ENCODE data around the gene HOXB8. TPM values are rescaled to one million over a fixed set of nuclear protein-coding genes. Genes with fewer than 3 reads are reported as not detected.

Gene HOXB8
- total RNA-seq, 1 donor from 2014 or later, result not detected

DNA sequence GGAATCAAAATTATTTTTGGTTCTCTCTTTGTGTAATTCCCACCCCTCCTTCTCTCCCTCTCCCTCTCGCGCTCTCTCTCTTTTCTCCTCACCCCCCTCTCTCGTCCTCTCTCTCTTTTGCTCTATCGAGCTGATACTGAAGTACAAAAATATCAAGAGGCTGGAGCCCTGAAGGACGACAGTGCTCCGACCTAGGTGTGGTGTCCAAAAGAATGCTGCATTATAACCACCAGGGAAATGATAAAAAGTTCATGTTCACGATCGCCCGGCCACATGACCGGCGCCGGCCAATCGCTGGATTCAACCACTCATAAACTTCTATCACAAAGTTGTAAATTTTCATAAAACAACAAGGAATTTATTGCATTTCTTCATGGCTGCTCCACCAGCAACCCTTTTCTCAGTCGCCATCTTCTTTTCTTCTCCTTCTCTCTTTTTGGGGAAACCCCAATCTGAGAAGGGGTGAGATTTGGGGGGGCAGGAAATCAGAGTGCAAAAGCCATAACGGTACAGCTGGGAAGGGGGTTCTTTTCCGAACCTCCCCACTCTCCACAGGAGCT, 10.2 kb downstream of the HOXB8 start, which contains the start of gene HOXB6:
HOXB6 (minus strand) TSS at position 217 of the 560 bp plus-strand sequence. CDS start 6,836 bp downstream, outside the sequence.
- no peaks in the 10 kb centered on the region for H3K9me3 ChIP-seq (ENCODE audit: low read depth)
- TF ChIP-seq EZH2phosphoT487 (IDR thresholded peaks at IDR 0.05), result no peak
- no peak for TF ChIP-seq EZH2 (IDR thresholded peaks at IDR 0.05)
- no peaks in the 10 kb centered on the region for H3K79me2 ChIP-seq (ENCODE audit: low read depth)
- no peak within 1 kb of the TSS for H2AFZ ChIP-seq (replicated peaks)
- no peak for DNase-seq (ENCODE audit: low spot score)
- no peak within 1 kb of the TSS for H3K27ac ChIP-seq
- no peak within 1 kb of the TSS for H3K4me3 ChIP-seq
- H3F3A ChIP-seq (ENCODE audit: low read depth), result no peaks in the 10 kb centered on the region
- Mint-ChIP-seq H3K4me3 (no peak within 1 kb of the TSS), H3K27me3 (ENCODE audit: insufficient read depth, low read depth) (peaks cover 96% of the 10 kb centered on the region), H3K27ac (no peak within 1 kb of the TSS), H3K4me1 (no peaks in the 10 kb centered on the region), H3K9me3 (peaks cover 13% of the 10 kb centered on the region), H3K36me3 (no peaks in the 10 kb centered on the region)
- no peak within 1 kb of the TSS for H3K9ac ChIP-seq
- no peaks in the 10 kb centered on the region for H3K36me3 ChIP-seq
- peaks cover 91% of the 10 kb centered on the region for H4K20me1 ChIP-seq (ENCODE audit: low read depth)
- H3K4me2 ChIP-seq, result no peak within 1 kb of the TSS
- peaks cover 100% of the 10 kb centered on the region for H3K27me3 ChIP-seq
- H3K4me1 ChIP-seq, result no peaks in the 10 kb centered on the region

DNA sequence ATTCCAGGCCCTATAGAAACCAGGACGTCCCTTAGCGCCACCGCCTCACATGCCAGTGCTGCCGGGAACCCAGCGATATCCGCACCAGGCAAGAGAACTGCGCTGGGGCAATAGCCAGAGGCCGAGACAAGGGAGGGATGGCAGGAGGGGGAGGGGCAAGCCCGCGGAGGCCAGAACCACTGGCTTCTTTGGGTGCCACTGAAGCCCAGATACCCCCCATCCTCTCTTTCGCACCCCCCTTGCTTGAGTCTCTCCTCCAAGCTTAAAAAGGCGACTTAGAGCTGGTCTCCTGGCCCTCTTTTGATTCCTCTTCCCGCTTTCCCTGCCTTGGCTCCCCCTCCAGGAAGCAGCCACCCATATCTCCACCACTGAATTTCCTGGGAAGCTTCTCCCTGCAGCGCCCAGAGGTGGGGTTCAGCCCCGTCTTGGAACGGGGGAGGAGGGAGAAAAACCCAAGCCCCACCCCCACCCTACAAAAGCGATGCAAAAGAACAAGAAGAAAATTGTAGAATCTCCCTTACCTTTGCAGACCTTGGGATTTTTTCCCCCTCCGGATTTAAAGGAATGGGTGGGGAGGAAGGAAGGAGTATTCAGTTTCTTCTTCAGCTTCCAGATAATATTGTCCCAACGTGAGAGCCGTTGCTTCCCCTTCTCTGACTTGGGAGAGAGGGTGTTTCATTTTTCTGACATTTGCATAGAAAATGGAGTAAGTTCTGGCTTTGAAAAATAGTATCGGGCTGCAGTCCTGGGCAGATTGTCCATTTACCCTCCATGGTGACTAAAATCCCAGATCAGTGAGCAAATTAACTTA, 10.9 kb downstream of the HOXB8 start:
- H3F3A ChIP-seq (ENCODE audit: low read depth), result no peaks in the 10 kb centered on the region
- no peak for DNase-seq (ENCODE audit: low spot score)
- peaks cover 91% of the 10 kb centered on the region for H4K20me1 ChIP-seq (ENCODE audit: low read depth)
- H3K36me3 ChIP-seq, result no peaks in the 10 kb centered on the region
- no peak overlapping the region for H3K4me3 Mint-ChIP-seq
- no peak overlapping the region for H2AFZ ChIP-seq (replicated peaks)
- H3K27me3 ChIP-seq, result peaks cover 100% of the 10 kb centered on the region
- H3K27me3 Mint-ChIP-seq (ENCODE audit: insufficient read depth, low read depth), result peaks cover 96% of the 10 kb centered on the region
- H3K9ac ChIP-seq, result no peak overlapping the region
- H3K36me3 Mint-ChIP-seq, result no peaks in the 10 kb centered on the region
- no peaks in the 10 kb centered on the region for H3K4me1 Mint-ChIP-seq
- no peak overlapping the region for H3K27ac Mint-ChIP-seq
- H3K9me3 ChIP-seq (ENCODE audit: low read depth), result no peaks in the 10 kb centered on the region
- no peaks in the 10 kb centered on the region for H3K4me1 ChIP-seq
- no peak overlapping the region for H3K27ac ChIP-seq
- peaks cover 16% of the 10 kb centered on the region for H3K9me3 Mint-ChIP-seq
- H3K4me2 ChIP-seq, result no peak overlapping the region
- H3K4me3 ChIP-seq, result no peak overlapping the region
- H3K79me2 ChIP-seq (ENCODE audit: low read depth), result no peaks in the 10 kb centered on the region
- TF ChIP-seq EZH2phosphoT487 (IDR thresholded peaks at IDR 0.05), result peak; percentile 71
- peak; percentile 47 for TF ChIP-seq EZH2 (IDR thresholded peaks at IDR 0.05)
- TF ChIP-seq, protein P1, sequence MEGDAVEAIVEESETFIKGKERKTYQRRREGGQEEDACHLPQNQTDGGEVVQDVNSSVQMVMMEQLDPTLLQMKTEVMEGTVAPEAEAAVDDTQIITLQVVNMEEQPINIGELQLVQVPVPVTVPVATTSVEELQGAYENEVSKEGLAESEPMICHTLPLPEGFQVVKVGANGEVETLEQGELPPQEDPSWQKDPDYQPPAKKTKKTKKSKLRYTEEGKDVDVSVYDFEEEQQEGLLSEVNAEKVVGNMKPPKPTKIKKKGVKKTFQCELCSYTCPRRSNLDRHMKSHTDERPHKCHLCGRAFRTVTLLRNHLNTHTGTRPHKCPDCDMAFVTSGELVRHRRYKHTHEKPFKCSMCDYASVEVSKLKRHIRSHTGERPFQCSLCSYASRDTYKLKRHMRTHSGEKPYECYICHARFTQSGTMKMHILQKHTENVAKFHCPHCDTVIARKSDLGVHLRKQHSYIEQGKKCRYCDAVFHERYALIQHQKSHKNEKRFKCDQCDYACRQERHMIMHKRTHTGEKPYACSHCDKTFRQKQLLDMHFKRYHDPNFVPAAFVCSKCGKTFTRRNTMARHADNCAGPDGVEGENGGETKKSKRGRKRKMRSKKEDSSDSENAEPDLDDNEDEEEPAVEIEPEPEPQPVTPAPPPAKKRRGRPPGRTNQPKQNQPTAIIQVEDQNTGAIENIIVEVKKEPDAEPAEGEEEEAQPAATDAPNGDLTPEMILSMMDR (IDR thresholded peaks at IDR 0.05), result no peak

DNA sequence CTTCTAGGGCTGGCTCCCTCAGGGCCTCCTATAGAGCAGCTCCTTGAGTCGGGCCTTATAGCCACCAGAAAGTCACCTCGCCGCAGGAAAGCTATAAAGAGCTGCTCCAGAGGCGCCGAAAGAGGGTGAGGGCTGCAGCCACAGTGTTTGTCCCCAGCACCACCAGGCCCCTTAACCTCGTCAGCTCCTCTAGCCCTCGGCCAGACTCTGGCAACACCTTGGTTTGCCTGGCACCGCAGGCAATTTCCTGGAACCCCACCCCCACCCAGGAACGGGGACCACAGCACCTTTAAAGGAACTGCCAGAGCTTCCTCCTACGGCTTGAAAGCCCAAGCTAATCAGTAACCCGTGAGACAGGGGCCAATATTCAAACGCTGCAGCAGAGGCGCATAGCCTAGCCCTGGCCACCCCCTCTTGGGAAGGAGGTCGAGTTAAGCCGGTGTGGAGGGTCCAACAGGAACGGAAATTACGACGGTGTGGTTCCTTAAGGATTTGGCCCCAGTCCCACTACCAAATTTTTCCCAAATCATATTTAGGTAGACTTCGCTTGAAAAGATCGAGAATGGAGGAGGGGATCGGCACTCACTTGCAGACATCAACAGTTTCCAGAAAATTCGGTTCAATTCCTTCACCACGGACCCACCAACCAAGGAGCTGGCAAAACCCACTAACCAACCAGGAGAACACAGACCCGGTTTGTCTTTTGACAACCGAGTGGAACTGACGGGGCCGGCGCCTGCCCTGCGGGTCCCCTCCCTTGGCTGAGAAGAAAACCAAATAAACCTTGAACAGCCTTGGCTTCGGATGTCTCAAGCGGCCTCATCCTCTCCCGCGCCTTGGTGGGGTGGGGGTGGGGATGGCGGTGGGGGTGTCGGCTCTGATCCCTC, 13.3 kb downstream of the HOXB8 start:
- no peaks in the 10 kb centered on the region for H3K79me2 ChIP-seq (ENCODE audit: low read depth)
- H3K27ac Mint-ChIP-seq, result no peak overlapping the region
- H2AFZ ChIP-seq (replicated peaks), result no peak overlapping the region
- H3K4me1 Mint-ChIP-seq, result no peaks in the 10 kb centered on the region
- H3F3A ChIP-seq (ENCODE audit: low read depth), result no peaks in the 10 kb centered on the region
- H3K27ac ChIP-seq, result no peak overlapping the region
- no peaks in the 10 kb centered on the region for H3K4me1 ChIP-seq
- H3K4me3 Mint-ChIP-seq, result no peak overlapping the region
- peaks cover 94% of the 10 kb centered on the region for H4K20me1 ChIP-seq (ENCODE audit: low read depth)
- H3K27me3 ChIP-seq, result peaks cover 100% of the 10 kb centered on the region
- H3K27me3 Mint-ChIP-seq (ENCODE audit: insufficient read depth, low read depth), result peaks cover 97% of the 10 kb centered on the region
- no peak overlapping the region for H3K9ac ChIP-seq
- H3K36me3 Mint-ChIP-seq, result peaks cover 1% of the 10 kb centered on the region
- peak; percentile 97 for TF ChIP-seq EZH2 (IDR thresholded peaks at IDR 0.05)
- TF ChIP-seq, protein P1 (IDR thresholded peaks at IDR 0.05), result no peak
- H3K4me3 ChIP-seq, result no peak overlapping the region
- no peaks in the 10 kb centered on the region for H3K36me3 ChIP-seq
- peaks cover 17% of the 10 kb centered on the region for H3K9me3 Mint-ChIP-seq
- no peaks in the 10 kb centered on the region for H3K9me3 ChIP-seq (ENCODE audit: low read depth)
- H3K4me2 ChIP-seq, result no peak overlapping the region
- DNase-seq (ENCODE audit: low spot score), result no peak
